HCT116 (cell line): Measurements from ENCODE around the gene SMAP2. TPM values are rescaled to one million over a fixed set of nuclear protein-coding genes. Genes with fewer than 3 reads are reported as not detected.

Experiments used
- ATAC-seq: fragments of 200-7000 bp; cut with Tn5 transposase; 2 replicates; pipeline ENCODE4 v1.9.1; 2020; ENCODE audit warnings: mild to moderate bottlenecking, moderate library complexity
- BruUV-seq: library from RNA; stranded (reverse); fragments of 400-500 nt; replicated peaks from 2 replicates; lab custom pipeline; 2021; lab: Mats Ljungman, UMichigan
- CTCF ChIA-PET: fragments of 300-600 bp; sonication (Branson Sonifier 250); formaldehyde crosslinking; loops from one replicate; lab custom pipeline; 2021; ENCODE audit warnings: antibody characterized with exemption; lab: Charles Lee
- POLR2A ChIA-PET: fragments of 300-600, 350-600 bp; sonication (Branson Sonifier 250); formaldehyde crosslinking; loops from one replicate; lab custom pipeline; 2021; ENCODE audit warnings: antibody characterized with exemption; lab: Charles Lee
- RAD21 ChIA-PET, 2 experiments: fragments of 300-600 bp; sonication (Branson Sonifier 250); formaldehyde crosslinking; loops; one replicate each; lab custom pipeline; 2023; ENCODE audit warnings: low total read pairs in 2 of 2; ENCODE audit not compliant: uncharacterized antibody in 2 of 2, unreplicated experiment in 2 of 2, low non-redundant PET in 1 of 2; lab: Charles Lee
- DNase-seq: peaks from one replicate; pipeline ENCODE4 v3.0.0-alpha.2; 2010; ENCODE audit warnings: low read depth, low spot score
- H2AFZ ChIP-seq: fragments of 200-600 bp; shearing (Covaris generic), sonication (generic); 2 replicates; pipeline ENCODE4 v1.6.1; 2017; ENCODE audit warnings: low read depth, mixed run types, mixed read lengths, antibody characterized with exemption, low read length; ENCODE audit not compliant: poor library complexity, severe bottlenecking
- H3K27ac ChIP-seq: 2 replicates; pipeline ENCODE4 v1.5.1; 2012; ENCODE audit warnings: low read depth, low read length
- H3K27me3 ChIP-seq: fragments of 200-600 bp; sonication (generic); 2 replicates; pipeline ENCODE4 v1.6.1; 2016; ENCODE audit warnings: mixed run types, low read length, mixed read lengths; ENCODE audit not compliant: insufficient read depth
- H3K36me3 ChIP-seq, 2 experiments: fragments of 200-500 bp in 1 of 2; fragments of 200-600 bp in 1 of 2; sonication (Bioruptor generic) in 1 of 2; sonication (generic) in 1 of 2; 2 replicates each; pipeline versions ENCODE4 v1.5.1 to v1.6.1; 2014 to 2016; ENCODE audit warnings: low read length in 2 of 2, inconsistent platforms in 1 of 2, mixed read lengths in 1 of 2, mixed run types in 1 of 2; ENCODE audit not compliant: insufficient read depth in 2 of 2, control insufficient read depth in 1 of 2
- H3K4me1 ChIP-seq, 2 experiments: fragments of 200-600 bp in 1 of 2; sonication (generic) in 1 of 2; 2 replicates each; pipeline versions ENCODE4 v1.5.1 to v1.6.1; 2012 to 2017; ENCODE audit warnings: low read length in 2 of 2, inconsistent platforms in 1 of 2, mild to moderate bottlenecking in 1 of 2, mixed read lengths in 1 of 2, mixed run types in 1 of 2, moderate library complexity in 1 of 2; ENCODE audit not compliant: insufficient read depth in 2 of 2, control insufficient read depth in 1 of 2
- H3K4me2 ChIP-seq: fragments of 200-600 bp; sonication (generic); 2 replicates; pipeline ENCODE4 v1.6.1; 2017; ENCODE audit warnings: mixed run types, low read length, mixed read lengths
- H3K4me3 ChIP-seq, 2 experiments: fragments of 200-600 bp in 1 of 2; sonication (generic) in 1 of 2; replicated peaks in 1 of 2; 2 replicates each; pipeline ENCODE4 v1.5.1; 2011 to 2016; ENCODE audit warnings: low read length in 2 of 2, control low read depth in 1 of 2, low read depth in 1 of 2, mild to moderate bottlenecking in 1 of 2, mixed read lengths in 1 of 2, mixed run types in 1 of 2
- H3K79me2 ChIP-seq: fragments of 200-600 bp; sonication (generic); 2 replicates; pipeline ENCODE4 v1.6.1; 2017; ENCODE audit warnings: mild to moderate bottlenecking, mixed run types, low read length, moderate library complexity, mixed read lengths; ENCODE audit not compliant: insufficient read depth
- H3K9ac ChIP-seq: fragments of 200-600 bp; sonication (generic); 2 replicates; pipeline ENCODE4 v1.6.1; 2016; ENCODE audit warnings: low read length, mixed read lengths
- H3K9me2 ChIP-seq: fragments of 200-600 bp; sonication (generic), shearing (Covaris generic); 2 replicates; pipeline ENCODE4 v1.6.1; 2017; ENCODE audit warnings: mixed run types, mild to moderate bottlenecking, moderate library complexity; ENCODE audit not compliant: insufficient read depth
- H3K9me3 ChIP-seq, 2 experiments: fragments of 200-500 bp in 1 of 2; fragments of 200-600 bp in 1 of 2; sonication (Bioruptor generic) in 1 of 2; sonication (generic) in 1 of 2; 2 replicates each; pipeline ENCODE4 v1.6.1; 2014 to 2017; ENCODE audit warnings: low read length in 2 of 2, mixed read lengths in 2 of 2, inconsistent platforms in 1 of 2, low read depth in 1 of 2, mild to moderate bottlenecking in 1 of 2, mixed run types in 1 of 2, moderate library complexity in 1 of 2; ENCODE audit not compliant: control insufficient read depth in 1 of 2, insufficient read depth in 1 of 2
- H4K20me1 ChIP-seq: fragments of 200-600 bp; sonication (generic), shearing (Covaris generic); 2 replicates; pipeline ENCODE4 v1.6.1; 2017; ENCODE audit warnings: mixed run types, mild to moderate bottlenecking, moderate library complexity; ENCODE audit not compliant: insufficient read depth
- CBX3 ChIP-seq: IDR thresholded peaks from 2 replicates; pipeline ENCODE4 v1.6.1; 2012; ENCODE audit warnings: low read depth
- CEBPB ChIP-seq: IDR thresholded peaks from 2 replicates; pipeline ENCODE4 v1.6.1; 2012; ENCODE audit warnings: low read depth
- ELF1 ChIP-seq: IDR thresholded peaks from 2 replicates; pipeline ENCODE4 v1.6.1; 2012; ENCODE audit warnings: low read depth, borderline replicate concordance
- EZH2 ChIP-seq: fragments of 200-600 bp; sonication (generic); IDR thresholded peaks from 2 replicates; pipeline ENCODE4 v1.6.1; 2017; ENCODE audit warnings: antibody characterized with exemption, mixed run types
- FOSL1 ChIP-seq: IDR thresholded peaks from 2 replicates; pipeline ENCODE4 v1.6.1; 2012; ENCODE audit warnings: low read depth
- JUND ChIP-seq: IDR thresholded peaks from 2 replicates; pipeline ENCODE4 v1.6.1; 2012
- POLR2A ChIP-seq: IDR thresholded peaks from 2 replicates; pipeline ENCODE4 v1.7.0; 2011; ENCODE audit warnings: borderline replicate concordance; ENCODE audit not compliant: insufficient read depth, insufficient read length; ENCODE audit errors: extremely low read depth
- POLR2AphosphoS5 ChIP-seq: IDR thresholded peaks from 2 replicates; pipeline ENCODE4 v1.6.1; 2011; ENCODE audit warnings: mild to moderate bottlenecking, low read depth, low read length, moderate library complexity
- RAD21 ChIP-seq: IDR thresholded peaks from 2 replicates; pipeline ENCODE4 v1.6.1; 2012; ENCODE audit warnings: low read depth, mild to moderate bottlenecking
- SIN3A ChIP-seq: IDR thresholded peaks from 2 replicates; pipeline ENCODE4 v1.6.1; 2012; ENCODE audit warnings: low read depth
- SP1 ChIP-seq: IDR thresholded peaks from 2 replicates; pipeline ENCODE4 v1.6.1; 2012; ENCODE audit warnings: low read depth
- SRF ChIP-seq: IDR thresholded peaks from 2 replicates; pipeline ENCODE4 v1.6.1; 2012; ENCODE audit warnings: low read depth
- TCF7L2 ChIP-seq: IDR thresholded peaks from 2 replicates; pipeline ENCODE4 v1.7.0; 2011; ENCODE audit warnings: borderline replicate concordance, inconsistent platforms; ENCODE audit not compliant: insufficient read depth, insufficient read length; ENCODE audit errors: extremely low read depth
- YY1 ChIP-seq: IDR thresholded peaks from 2 replicates; pipeline ENCODE4 v1.6.1; 2011; ENCODE audit warnings: low read length, low read depth, moderate library complexity, mild to moderate bottlenecking; ENCODE audit not compliant: insufficient replicate concordance; ENCODE audit errors: extremely low read depth
- ZNF274 ChIP-seq: fragments of 200-500 bp; sonication (Bioruptor generic); IDR thresholded peaks from 2 replicates; pipeline ENCODE4 v1.6.1; 2014; ENCODE audit warnings: mild to moderate bottlenecking, low read depth, low read length, inconsistent platforms
- intact Hi-C: fragments of 100-400 bp; cut with micrococcal nuclease; formaldehyde crosslinking; loops from 2 replicates; pipeline ENCODE4 v1.10.0; 2022
- total RNA-seq: library from RNA; stranded (reverse); gene quantifications from one replicate; pipeline ENCODE4 v1.2.1, GENCODE V29; 2021; ENCODE audit not compliant: unreplicated experiment
- TF ChIP-seq, protein P1 (sequence below): IDR thresholded peaks from 2 replicates; pipeline ENCODE4 v1.6.1; 2011; ENCODE audit warnings: mild to moderate bottlenecking, low read length, moderate library complexity; ENCODE audit not compliant: insufficient replicate concordance; ENCODE audit errors: extremely low read depth
- TF ChIP-seq, protein P2 (sequence below), 3 experiments: fragments of 200-600 bp in 1 of 3; sonication (generic) in 1 of 3; IDR thresholded peaks in 2 of 3; conservative IDR thresholded peaks in 1 of 3; 2 replicates each; pipeline ENCODE4 v1.5.1; 2012 to 2017; ENCODE audit warnings: low read depth in 2 of 3, low read length in 2 of 3, antibody characterized with exemption in 1 of 3, borderline replicate concordance in 1 of 3, control low read depth in 1 of 3, mild to moderate bottlenecking in 1 of 3, mixed read lengths in 1 of 3, mixed run types in 1 of 3, moderate library complexity in 1 of 3; ENCODE audit not compliant: insufficient read depth in 1 of 3

Gene SMAP2
- total RNA-seq, 1 experiment from 2014 or later, result 16.4 TPM

DNA sequence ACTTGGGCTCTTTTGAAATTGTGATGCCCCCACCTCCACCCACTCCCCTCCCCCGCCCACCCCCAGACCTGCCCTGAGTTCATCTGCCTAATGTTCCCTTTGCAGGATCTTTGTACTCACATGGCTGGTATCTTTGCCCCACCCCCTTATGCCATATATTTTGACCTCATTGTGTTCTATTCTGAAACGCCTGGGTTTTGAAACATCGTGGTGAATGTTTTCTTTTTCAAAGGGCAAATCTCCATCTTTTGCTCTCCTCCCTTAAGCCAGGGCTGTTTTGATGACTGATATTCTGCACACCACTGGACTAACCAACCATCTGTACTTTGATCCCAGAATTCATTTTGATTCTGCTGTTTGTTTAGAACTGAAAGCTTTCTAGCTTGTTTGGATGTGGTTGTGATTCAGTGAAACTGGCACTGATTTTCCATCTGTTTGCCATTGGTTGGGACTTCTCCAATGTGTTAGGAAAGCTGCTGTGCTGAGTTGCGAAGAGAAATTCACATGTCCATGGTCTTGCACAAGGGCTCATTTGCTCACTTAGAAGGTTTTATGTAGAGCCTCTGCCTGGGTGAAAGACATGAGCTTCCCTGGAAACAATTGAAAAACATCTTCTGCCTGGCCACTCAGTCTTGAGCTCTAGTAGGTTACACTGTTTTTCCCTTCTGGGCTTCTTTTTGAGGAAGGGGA is 16.5 kb downstream of the SMAP2 start:
- H2AFZ ChIP-seq, result no peak overlapping the region
- H3K27ac ChIP-seq, result no peak overlapping the region
- H3K4me3 ChIP-seq, result no peak overlapping the region
- no peak for DNase-seq
- H3K4me2 ChIP-seq, result no peak overlapping the region
- no peaks in the 10 kb centered on the region for H3K4me1 ChIP-seq
- TF ChIP-seq, protein P1, sequence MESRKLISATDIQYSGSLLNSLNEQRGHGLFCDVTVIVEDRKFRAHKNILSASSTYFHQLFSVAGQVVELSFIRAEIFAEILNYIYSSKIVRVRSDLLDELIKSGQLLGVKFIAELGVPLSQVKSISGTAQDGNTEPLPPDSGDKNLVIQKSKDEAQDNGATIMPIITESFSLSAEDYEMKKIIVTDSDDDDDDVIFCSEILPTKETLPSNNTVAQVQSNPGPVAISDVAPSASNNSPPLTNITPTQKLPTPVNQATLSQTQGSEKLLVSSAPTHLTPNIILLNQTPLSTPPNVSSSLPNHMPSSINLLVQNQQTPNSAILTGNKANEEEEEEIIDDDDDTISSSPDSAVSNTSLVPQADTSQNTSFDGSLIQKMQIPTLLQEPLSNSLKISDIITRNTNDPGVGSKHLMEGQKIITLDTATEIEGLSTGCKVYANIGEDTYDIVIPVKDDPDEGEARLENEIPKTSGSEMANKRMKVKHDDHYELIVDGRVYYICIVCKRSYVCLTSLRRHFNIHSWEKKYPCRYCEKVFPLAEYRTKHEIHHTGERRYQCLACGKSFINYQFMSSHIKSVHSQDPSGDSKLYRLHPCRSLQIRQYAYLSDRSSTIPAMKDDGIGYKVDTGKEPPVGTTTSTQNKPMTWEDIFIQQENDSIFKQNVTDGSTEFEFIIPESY, result no peak
- TF ChIP-seq SRF (no peak), CBX3 (no peak), JUND (no peak), TCF7L2 (no peak), POLR2A (no peak), RAD21 (no peak), POLR2AphosphoS5 (no peak), CEBPB (no peak), SP1 (no peak), FOSL1 (no peak), ELF1 (no peak), SIN3A (no peak), YY1 (no peak), ZNF274 (no peak), EZH2 (no peak)
- TF ChIP-seq, protein P2, sequence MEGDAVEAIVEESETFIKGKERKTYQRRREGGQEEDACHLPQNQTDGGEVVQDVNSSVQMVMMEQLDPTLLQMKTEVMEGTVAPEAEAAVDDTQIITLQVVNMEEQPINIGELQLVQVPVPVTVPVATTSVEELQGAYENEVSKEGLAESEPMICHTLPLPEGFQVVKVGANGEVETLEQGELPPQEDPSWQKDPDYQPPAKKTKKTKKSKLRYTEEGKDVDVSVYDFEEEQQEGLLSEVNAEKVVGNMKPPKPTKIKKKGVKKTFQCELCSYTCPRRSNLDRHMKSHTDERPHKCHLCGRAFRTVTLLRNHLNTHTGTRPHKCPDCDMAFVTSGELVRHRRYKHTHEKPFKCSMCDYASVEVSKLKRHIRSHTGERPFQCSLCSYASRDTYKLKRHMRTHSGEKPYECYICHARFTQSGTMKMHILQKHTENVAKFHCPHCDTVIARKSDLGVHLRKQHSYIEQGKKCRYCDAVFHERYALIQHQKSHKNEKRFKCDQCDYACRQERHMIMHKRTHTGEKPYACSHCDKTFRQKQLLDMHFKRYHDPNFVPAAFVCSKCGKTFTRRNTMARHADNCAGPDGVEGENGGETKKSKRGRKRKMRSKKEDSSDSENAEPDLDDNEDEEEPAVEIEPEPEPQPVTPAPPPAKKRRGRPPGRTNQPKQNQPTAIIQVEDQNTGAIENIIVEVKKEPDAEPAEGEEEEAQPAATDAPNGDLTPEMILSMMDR (IDR thresholded peaks at IDR 0.05 in 2 of 3, conservative IDR thresholded peaks at IDR 0.05 in 1 of 3; ENCODE audit: borderline replicate concordance in 1 of 3, insufficient read depth in 1 of 3, low read depth in 2 of 3, low read length in 2 of 3), result no peak
- ChIA-PET CTCF (no interaction called here), POLR2A (no interaction called here), RAD21 (no interaction called here)
- no TSS peak for BruUV-seq
- H3K9me2 ChIP-seq, result no peaks in the 10 kb centered on the region
- no peaks in the 10 kb centered on the region for H3K36me3 ChIP-seq
- H3K27me3 ChIP-seq, result no peaks in the 10 kb centered on the region
- 0 out of 2 replicates have a peak, but pooled peaks cover under 1% of the 10 kb centered on the region for H3K79me2 ChIP-seq
- no peak for ATAC-seq
- intact Hi-C loops, result no loop called here
- no peaks in the 10 kb centered on the region for H4K20me1 ChIP-seq
- no peak overlapping the region for H3K9ac ChIP-seq
- no peaks in the 10 kb centered on the region for H3K9me3 ChIP-seq
